ENCODE measurements around the gene ITM2C.

Gene ITM2C

DNA sequence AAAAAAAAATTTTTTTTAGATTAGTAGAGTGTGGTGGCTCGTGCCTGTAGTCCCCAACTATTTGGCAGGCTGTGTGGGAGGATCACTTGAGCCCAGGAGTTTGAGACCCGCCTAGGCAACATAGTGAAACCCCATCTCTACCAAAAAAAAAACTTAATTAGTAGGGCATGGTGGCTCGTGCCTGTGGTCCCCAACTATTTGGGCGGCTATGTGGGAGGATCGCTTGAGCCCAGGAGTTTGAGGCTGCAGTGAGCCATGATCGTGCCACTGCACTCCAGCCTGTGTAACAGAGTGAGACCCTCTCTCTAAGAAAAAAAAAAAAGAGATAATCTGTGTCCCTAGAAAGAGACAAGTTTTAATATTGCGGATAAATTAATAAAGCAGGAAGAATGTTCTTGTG lies 51.5 kb downstream of the ITM2C start:
- DNase-seq (ENCODE audit: low read depth, low spot score): no peak
- H3K9me3 ChIP-seq (ENCODE audit: low read depth, low read length): no peaks in the 10 kb centered on the region
- H3K9ac ChIP-seq (ENCODE audit: insufficient read length): no peak overlapping the region
- no peak overlapping the region for H3K27ac ChIP-seq
- no peaks in the 10 kb centered on the region for H3K36me3 ChIP-seq (ENCODE audit: insufficient read depth, low read length)
- TF ChIP-seq FOXP2 (optimal IDR thresholded peaks at IDR 0.05; ENCODE audit: control extremely low read depth, extremely low read length, insufficient read depth) (no peak), POLR2AphosphoS5 (IDR thresholded peaks at IDR 0.05; ENCODE audit: borderline replicate concordance, low read depth, low read length) (no peak), EZH2 (IDR thresholded peaks at IDR 0.05) (no peak)
- H3K4me3 ChIP-seq: no peak overlapping the region

DNA sequence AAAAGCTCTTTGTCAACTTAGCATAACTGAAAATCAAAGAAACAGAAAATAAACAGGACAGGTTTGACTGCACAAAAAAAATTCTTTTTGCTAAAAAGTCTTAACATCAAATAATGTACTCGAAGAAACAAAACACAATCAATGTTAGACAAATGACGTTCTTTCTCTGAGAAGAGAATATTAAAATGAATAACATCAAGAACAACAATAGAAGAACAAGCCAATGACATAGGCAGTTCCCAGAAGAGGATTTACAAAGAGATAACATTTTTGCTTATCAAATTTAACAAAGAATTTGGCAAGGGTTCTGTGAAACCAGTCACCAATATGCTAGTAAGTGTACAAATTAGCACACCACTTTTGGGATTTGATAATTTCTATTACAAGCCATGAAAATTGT lies 54.5 kb downstream of the ITM2C start:
- TF ChIP-seq FOXP2 (optimal IDR thresholded peaks at IDR 0.05; ENCODE audit: control extremely low read depth, extremely low read length, insufficient read depth): no peak
- no peak for TF ChIP-seq EZH2 (IDR thresholded peaks at IDR 0.05)
- no peak for TF ChIP-seq POLR2AphosphoS5 (IDR thresholded peaks at IDR 0.05; ENCODE audit: borderline replicate concordance, low read depth, low read length)
- DNase-seq (ENCODE audit: low read depth, low spot score): no peak
- Histone ChIP-seq H3K9ac (ENCODE audit: insufficient read length) (no peak overlapping the region), H3K9me3 (ENCODE audit: low read depth, low read length) (no peaks in the 10 kb centered on the region), H3K4me3 (no peak overlapping the region), H3K27ac (no peak overlapping the region), H3K36me3 (ENCODE audit: insufficient read depth, low read length) (no peaks in the 10 kb centered on the region)

DNA sequence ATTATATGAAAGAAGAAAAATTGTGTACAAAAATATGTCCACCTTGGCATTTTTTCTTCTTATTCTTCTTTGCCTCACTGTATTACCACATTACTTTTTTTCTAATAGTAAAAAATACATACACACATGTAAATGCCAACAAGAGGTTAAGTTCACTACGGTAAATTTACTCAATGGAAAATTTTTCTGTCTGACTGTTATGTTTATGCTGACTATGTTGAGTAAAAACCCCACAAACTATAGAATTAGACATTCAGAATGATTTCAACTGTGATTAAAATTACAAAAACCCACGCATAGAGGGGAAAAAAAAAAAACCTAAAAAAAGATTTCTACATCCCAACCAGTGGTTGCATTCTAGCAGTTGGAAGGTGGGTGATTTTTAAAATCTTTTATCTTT lies 54.9 kb downstream of the ITM2C start:
- H3K4me3 ChIP-seq: no peak overlapping the region
- no peak for TF ChIP-seq EZH2 (IDR thresholded peaks at IDR 0.05)
- no peak for TF ChIP-seq FOXP2 (optimal IDR thresholded peaks at IDR 0.05; ENCODE audit: control extremely low read depth, extremely low read length, insufficient read depth)
- no peak for TF ChIP-seq POLR2AphosphoS5 (IDR thresholded peaks at IDR 0.05; ENCODE audit: borderline replicate concordance, low read depth, low read length)
- DNase-seq (ENCODE audit: low read depth, low spot score): no peak
- no peak overlapping the region for H3K9ac ChIP-seq (ENCODE audit: insufficient read length)
- H3K36me3 ChIP-seq (ENCODE audit: insufficient read depth, low read length): no peaks in the 10 kb centered on the region
- H3K9me3 ChIP-seq (ENCODE audit: low read depth, low read length): no peaks in the 10 kb centered on the region
- no peak overlapping the region for H3K27ac ChIP-seq

DNA sequence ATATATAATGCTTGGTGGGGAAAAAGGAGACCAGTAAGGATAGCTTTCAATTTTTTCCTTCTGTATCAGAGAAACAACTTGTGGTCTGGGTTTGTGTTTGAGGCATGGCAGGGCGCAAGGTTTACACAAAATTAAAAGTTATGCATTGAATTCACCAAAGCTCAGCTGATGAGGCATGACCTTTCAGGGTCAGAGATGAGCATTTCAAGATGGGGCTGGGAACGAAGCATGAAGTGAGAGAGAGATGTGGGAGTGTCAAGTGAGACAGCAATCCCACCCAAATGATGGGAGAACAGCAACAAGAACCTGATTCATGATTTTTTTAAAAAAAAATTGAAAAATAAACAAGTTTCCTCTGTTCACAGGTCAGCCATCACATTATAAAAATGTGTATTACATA lies 55.4 kb downstream of the ITM2C start:
- no peak overlapping the region for H3K9ac ChIP-seq (ENCODE audit: insufficient read length)
- H3K36me3 ChIP-seq (ENCODE audit: insufficient read depth, low read length): no peaks in the 10 kb centered on the region
- H3K4me3 ChIP-seq: no peak overlapping the region
- no peak for DNase-seq (ENCODE audit: low read depth, low spot score)
- H3K9me3 ChIP-seq (ENCODE audit: low read depth, low read length): no peaks in the 10 kb centered on the region
- H3K27ac ChIP-seq: no peak overlapping the region
- TF ChIP-seq FOXP2 (optimal IDR thresholded peaks at IDR 0.05; ENCODE audit: control extremely low read depth, extremely low read length, insufficient read depth): no peak
- TF ChIP-seq EZH2 (IDR thresholded peaks at IDR 0.05): no peak
- no peak for TF ChIP-seq POLR2AphosphoS5 (IDR thresholded peaks at IDR 0.05; ENCODE audit: borderline replicate concordance, low read depth, low read length)

DNA sequence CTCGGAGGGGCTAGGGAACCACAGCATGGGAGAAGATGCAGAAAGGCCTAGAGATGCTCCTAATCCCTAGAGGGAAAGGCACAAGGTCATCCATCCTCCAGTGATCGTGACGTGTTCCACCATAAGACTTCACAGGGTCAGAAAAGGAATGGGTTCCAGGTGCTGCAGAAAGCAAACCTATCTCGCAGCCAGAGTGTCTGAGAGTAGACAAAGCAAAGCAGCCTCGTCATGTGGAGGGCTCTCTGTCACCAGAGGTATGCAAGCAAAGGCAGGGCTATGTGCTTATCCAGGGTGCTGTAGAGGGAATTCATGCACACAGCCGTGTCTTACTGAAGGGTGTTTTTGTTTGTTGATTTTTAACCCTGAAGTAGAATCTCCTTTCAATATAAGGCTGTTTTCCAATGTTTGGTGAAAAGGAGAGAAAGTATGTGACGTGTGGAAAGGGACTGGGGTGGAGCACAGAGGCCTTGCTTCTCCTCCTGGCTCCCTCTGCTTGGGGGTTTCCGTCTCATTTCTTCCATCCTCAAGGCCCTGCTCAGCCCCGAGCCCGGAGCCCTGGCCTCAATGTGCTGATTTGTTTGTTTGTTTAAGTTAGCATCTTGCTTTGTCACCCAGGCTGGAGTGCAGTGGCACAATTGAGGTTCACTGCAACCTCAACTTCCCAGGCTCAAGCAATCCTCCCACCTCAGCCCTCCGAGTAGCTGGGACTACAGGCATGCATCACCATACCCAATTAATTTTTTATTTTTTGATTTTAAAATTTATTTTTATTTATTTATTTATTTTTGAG lies 57.3 kb downstream of the ITM2C start:
- Histone ChIP-seq H3K9me3 (ENCODE audit: low read depth, low read length) (no peaks in the 10 kb centered on the region), H3K4me3 (no peak overlapping the region), H3K9ac (ENCODE audit: insufficient read length) (no peak overlapping the region), H3K36me3 (ENCODE audit: insufficient read depth, low read length) (no peaks in the 10 kb centered on the region), H3K27ac (no peak overlapping the region)
- no peak for TF ChIP-seq POLR2AphosphoS5 (IDR thresholded peaks at IDR 0.05; ENCODE audit: borderline replicate concordance, low read depth, low read length)
- DNase-seq (ENCODE audit: low read depth, low spot score): no peak

DNA sequence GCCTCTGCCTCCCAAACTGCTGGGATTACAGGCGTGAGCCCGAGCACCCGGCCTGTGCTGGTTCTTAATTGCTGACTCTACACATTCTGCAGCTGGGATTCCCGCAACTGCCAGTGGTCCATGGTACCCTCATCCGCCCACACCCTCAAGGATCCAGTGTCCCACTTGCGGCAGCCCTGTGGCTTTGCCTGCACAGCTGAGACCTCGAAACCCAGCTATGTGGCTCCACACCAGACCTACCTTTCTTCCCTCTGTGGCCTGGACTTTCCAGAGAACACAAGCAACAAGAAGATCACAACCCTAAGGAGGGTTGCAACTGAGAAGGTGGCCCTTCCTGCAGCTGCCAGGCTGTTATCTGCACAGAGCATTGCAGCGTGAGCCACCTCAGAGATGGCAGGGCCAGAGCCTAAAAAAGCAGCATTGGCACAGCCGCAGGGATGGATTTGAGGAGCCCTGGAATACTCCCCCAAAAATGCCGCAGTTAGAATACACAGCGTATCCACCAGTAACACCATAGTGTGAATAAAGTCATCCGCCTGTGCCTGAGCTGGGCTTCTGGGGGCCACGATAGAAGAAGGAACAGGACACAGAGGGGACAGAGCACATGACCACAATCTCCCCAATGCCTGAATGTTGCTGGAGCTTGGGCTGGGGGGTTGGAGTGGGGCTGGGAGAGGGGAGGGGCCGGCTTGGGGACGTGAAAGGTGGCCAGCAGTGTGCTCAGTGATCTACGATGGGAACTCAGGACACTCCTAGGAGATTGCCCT lies 58.4 kb downstream of the ITM2C start:
- Histone ChIP-seq H3K4me3 (no peak overlapping the region), H3K27ac (no peak overlapping the region), H3K9me3 (ENCODE audit: low read depth, low read length) (no peaks in the 10 kb centered on the region), H3K9ac (ENCODE audit: insufficient read length) (no peak overlapping the region), H3K36me3 (ENCODE audit: insufficient read depth, low read length) (no peaks in the 10 kb centered on the region)
- TF ChIP-seq EZH2 (IDR thresholded peaks at IDR 0.05): no peak
- no peak for TF ChIP-seq POLR2AphosphoS5 (IDR thresholded peaks at IDR 0.05; ENCODE audit: borderline replicate concordance, low read depth, low read length)
- no peak for TF ChIP-seq FOXP2 (optimal IDR thresholded peaks at IDR 0.05; ENCODE audit: control extremely low read depth, extremely low read length, insufficient read depth)
- DNase-seq (ENCODE audit: low read depth, low spot score): no peak

DNA sequence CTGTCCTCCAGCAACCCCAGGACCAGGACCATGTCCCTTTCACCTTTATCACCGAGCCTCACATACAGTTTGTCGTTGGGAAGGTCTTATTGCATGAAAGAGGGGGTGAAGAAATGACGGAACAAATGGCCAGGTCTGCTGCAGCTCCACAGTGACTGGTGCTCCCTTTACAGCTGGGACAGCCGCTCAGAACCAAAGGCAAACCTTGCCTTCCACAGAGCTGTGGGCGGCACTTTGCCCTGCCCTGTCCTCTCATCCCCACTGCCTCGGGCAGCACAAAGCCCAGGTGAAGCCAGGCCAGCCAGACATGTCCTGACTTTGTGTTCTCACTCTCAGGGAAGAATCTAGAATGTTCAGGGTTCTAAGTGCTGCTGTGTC lies 59.3 kb downstream of the ITM2C start:
- H3K4me3 ChIP-seq: no peak overlapping the region
- DNase-seq (ENCODE audit: low read depth, low spot score): no peak

DNA sequence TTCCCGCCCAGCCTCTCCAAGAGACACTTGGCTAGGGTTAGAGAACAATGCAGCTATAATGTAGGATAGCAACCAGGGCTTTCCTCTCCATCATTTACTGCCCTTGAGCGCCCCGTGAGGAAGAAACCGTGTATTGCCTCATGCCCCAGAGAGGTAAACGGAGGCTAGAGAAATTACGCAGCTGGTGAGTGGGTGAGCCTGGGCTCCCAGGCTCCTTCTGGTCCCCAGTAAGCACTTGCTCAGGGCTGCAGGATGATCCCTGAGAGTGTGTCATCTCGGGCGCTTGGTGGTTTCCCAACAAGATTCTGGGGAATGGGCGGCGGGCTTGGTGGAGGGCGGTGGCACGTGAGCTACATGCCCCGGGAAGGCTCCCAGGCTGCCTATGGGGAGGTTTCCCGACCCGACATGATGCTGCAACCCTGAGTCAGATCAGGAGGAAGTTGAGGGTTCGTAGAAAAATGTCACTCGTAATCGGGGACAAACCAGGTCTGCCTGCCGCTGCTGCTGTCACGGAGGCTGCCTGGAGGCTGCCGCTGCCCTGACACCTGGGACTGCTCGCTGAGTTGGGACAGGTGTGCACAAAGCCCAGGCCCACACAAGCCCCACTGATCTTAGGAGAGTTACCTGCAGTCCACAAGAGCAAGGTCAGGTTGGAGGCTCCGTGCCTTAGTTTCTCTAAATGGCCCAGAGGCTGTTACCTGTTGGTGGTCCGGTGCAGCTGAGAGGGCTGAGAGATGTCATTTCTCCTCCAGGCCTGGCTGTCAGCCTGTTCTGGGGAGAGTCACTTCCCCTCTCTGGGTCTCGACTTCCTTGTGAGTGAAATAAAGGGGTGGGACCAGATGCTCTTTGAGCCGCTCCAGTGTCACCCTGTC lies 60.0 kb downstream of the ITM2C start, which contains the start of gene GPR55:
GPR55 (minus strand) TSS at position 773 of the 872 bp plus-strand sequence. CDS start 14,280 bp downstream, outside the sequence.
- no peak within 1 kb of the TSS for H3K9ac ChIP-seq (ENCODE audit: insufficient read length)
- no peak within 1 kb of the TSS for H3K4me3 ChIP-seq
- TF ChIP-seq POLR2AphosphoS5 (IDR thresholded peaks at IDR 0.05; ENCODE audit: borderline replicate concordance, low read depth, low read length) (no peak), EZH2 (IDR thresholded peaks at IDR 0.05) (no peak), FOXP2 (optimal IDR thresholded peaks at IDR 0.05; ENCODE audit: control extremely low read depth, extremely low read length, insufficient read depth) (no peak)
- no peak for DNase-seq (ENCODE audit: low read depth, low spot score)
- no peaks in the 10 kb centered on the region for H3K9me3 ChIP-seq (ENCODE audit: low read depth, low read length)
- H3K36me3 ChIP-seq (ENCODE audit: insufficient read depth, low read length): no peaks in the 10 kb centered on the region
- H3K27ac ChIP-seq: no peak within 1 kb of the TSS

More for the DNA sequence above, 59.3 kb downstream of the ITM2C start:
- no peaks in the 10 kb centered on the region for H3K36me3 ChIP-seq (ENCODE audit: insufficient read depth, low read length)
- no peak overlapping the region for H3K27ac ChIP-seq
- no peak overlapping the region for H3K9ac ChIP-seq (ENCODE audit: insufficient read length)
- H3K9me3 ChIP-seq (ENCODE audit: low read depth, low read length): no peaks in the 10 kb centered on the region
- TF ChIP-seq FOXP2 (optimal IDR thresholded peaks at IDR 0.05; ENCODE audit: control extremely low read depth, extremely low read length, insufficient read depth): no peak
- TF ChIP-seq POLR2AphosphoS5 (IDR thresholded peaks at IDR 0.05; ENCODE audit: borderline replicate concordance, low read depth, low read length): no peak
- no peak for TF ChIP-seq EZH2 (IDR thresholded peaks at IDR 0.05)

Data from SK-N-MC (cell line).